K562 (cell line): ENCODE data around the gene ENDOU. TPM values are rescaled to one million over a fixed set of nuclear protein-coding genes. Genes with fewer than 3 reads are reported as not detected.

Source experiments
- ATAC-seq: fragments of 200-7000 bp; cut with Tn5 transposase; 3 replicates; pipeline ENCODE4 v1.9.1; 2020; ENCODE audit warnings: moderate library complexity
- BruUV-seq: library from RNA; stranded (reverse); fragments of 400-500 nt; replicated peaks from 2 replicates; lab custom pipeline; 2021; lab: Mats Ljungman, UMichigan
- CTCF ChIA-PET: fragments of 300-600 bp; formaldehyde crosslinking; extraction: SDS; loops from one replicate; lab custom pipeline; 2021; ENCODE audit warnings: low intra/inter-chr PET ratio; lab: Yijun Ruan, JAX
- POLR2A ChIA-PET: fragments of 300-600, 350-650 bp; sonication (Branson Sonifier 250); formaldehyde crosslinking; extraction: SDS; loops from one replicate; lab custom pipeline; 2021; ENCODE audit warnings: antibody characterized with exemption, inconsistent platforms; lab: Yijun Ruan, JAX
- DNase-seq, 4 experiments: peaks; one replicate each; pipeline versions ENCODE4 v3.0.0 to v3.0.0-alpha.2; 2011 to 2018; ENCODE audit warnings: low spot score in 3 of 4, mixed read lengths in 3 of 4; ENCODE audit errors: extremely low read depth in 1 of 4
- FAIRE-seq: peaks from 2 replicates; lab custom pipeline; 2011; peaks lifted over from hg19 to GRCh38; lab: Jason Lieb, UNC
- H2AFZ ChIP-seq: 2 replicates; pipeline ENCODE4 v1.6.0; 2011; ENCODE audit warnings: low read depth, low read length, control low read depth, inconsistent platforms
- H3K27ac ChIP-seq: fragments of 200-600 bp; 3 replicates; pipeline ENCODE4 v1.8.0; 2011; ENCODE audit warnings: low read depth, mild to moderate bottlenecking, control low read depth, inconsistent platforms, low read length, moderate library complexity, mixed read lengths; ENCODE audit errors: extremely low read depth
- H3K27me3 ChIP-seq, 2 experiments: fragments of 300-600 bp in 1 of 2; 2 replicates in 1 of 2; 3 replicates in 1 of 2; pipeline versions ENCODE4 v1.6.0 to v1.8.0; 2011; ENCODE audit warnings: inconsistent platforms in 2 of 2, low read length in 2 of 2, mild to moderate bottlenecking in 1 of 2, mixed read lengths in 1 of 2, moderate library complexity in 1 of 2; ENCODE audit not compliant: control insufficient read depth in 2 of 2, insufficient read depth in 2 of 2
- H3K36me3 ChIP-seq: fragments of 300-600 bp; 3 replicates; pipeline ENCODE4 v1.8.0; 2011; ENCODE audit warnings: mild to moderate bottlenecking, low read length, inconsistent platforms; ENCODE audit not compliant: control insufficient read depth, insufficient read depth
- H3K4me1 ChIP-seq, 2 experiments: fragments of 200-600 bp in 1 of 2; replicated peaks in 1 of 2; 2 replicates in 1 of 2; 3 replicates in 1 of 2; pipeline versions ENCODE4 v1.5.1 to v1.8.0; 2011; ENCODE audit warnings: inconsistent platforms in 2 of 2, low read length in 2 of 2, mild to moderate bottlenecking in 1 of 2, mixed read lengths in 1 of 2, moderate library complexity in 1 of 2; ENCODE audit not compliant: control insufficient read depth in 2 of 2, insufficient read depth in 2 of 2
- H3K4me2 ChIP-seq: 2 replicates; pipeline ENCODE4 v1.6.1; 2011; ENCODE audit warnings: low read length, control low read depth, inconsistent platforms, mixed read lengths; ENCODE audit not compliant: insufficient read depth
- H3K4me3 ChIP-seq: fragments of 200-600 bp; sonication (generic), shearing (Covaris generic); 2 replicates; pipeline ENCODE4 v1.5.1; 2016; ENCODE audit warnings: control low read depth, inconsistent platforms
- H3K79me2 ChIP-seq: fragments of 200-600 bp; 3 replicates; pipeline ENCODE4 v1.8.0; 2011; ENCODE audit warnings: low read length, inconsistent platforms; ENCODE audit not compliant: control insufficient read depth, insufficient read depth
- H3K9ac ChIP-seq, 2 experiments: 2 replicates each; pipeline versions ENCODE4 v1.6.0 to v1.6.1; 2011; ENCODE audit warnings: low read depth in 2 of 2, low read length in 2 of 2, control low read depth in 1 of 2, inconsistent platforms in 1 of 2, mild to moderate bottlenecking in 1 of 2, mixed read lengths in 1 of 2; ENCODE audit not compliant: insufficient read depth in 1 of 2
- H3K9me1 ChIP-seq: one replicate; pipeline ENCODE4 v1.6.0; 2011; ENCODE audit warnings: inconsistent platforms, mild to moderate bottlenecking, low read length, moderate library complexity; ENCODE audit not compliant: control insufficient read depth, insufficient read depth
- H3K9me3 ChIP-seq: replicated peaks from 2 replicates; pipeline ENCODE4 v1.5.1; 2011; ENCODE audit warnings: low read depth, low read length, inconsistent platforms; ENCODE audit not compliant: control insufficient read depth, insufficient read depth
- H4K20me1 ChIP-seq: replicated peaks from 2 replicates; pipeline ENCODE4 v1.6.1; 2011; ENCODE audit warnings: low read length, inconsistent platforms, mixed read lengths; ENCODE audit not compliant: control insufficient read depth, insufficient read depth
- CCNT2 ChIP-seq: IDR thresholded peaks from 2 replicates; pipeline ENCODE4 v1.6.1; 2011; ENCODE audit warnings: borderline replicate concordance, low read depth, mild to moderate bottlenecking, moderate library complexity, mixed read lengths, low read length; ENCODE audit not compliant: insufficient read length; ENCODE audit errors: extremely low read depth
- JUNB ChIP-seq: fragments of 450-650 bp; formaldehyde crosslinking; conservative IDR thresholded peaks from 2 replicates; pipeline ENCODE4 v1.4.0; 2020; ENCODE audit warnings: mild to moderate bottlenecking
- NBN ChIP-seq: fragments of 450-650 bp; IDR thresholded peaks from 2 replicates; pipeline ENCODE4 v1.6.1; 2016; ENCODE audit warnings: low read depth, mild to moderate bottlenecking
- ZNF583 ChIP-seq: fragments of 250-450 bp; sonication (Bioruptor Pico); IDR thresholded peaks from 2 replicates; pipeline ENCODE4 v1.4.0; 2020
- WGBS: fragments of 100-300 bp; shearing (Covaris generic); methylation state at CpG from one replicate; pipeline ENCODE4 v1.1.6; 2016; ENCODE audit warnings: low coverage, mixed read lengths; ENCODE audit not compliant: insufficient coverage; ENCODE audit errors: missing lambda C conversion rate; 5-methylcytosine and 5-hydroxymethylcytosine counted together
- in situ Hi-C: fragments of 300-500 bp; cut with MboI; formaldehyde crosslinking; loops from 4 replicates; pipeline ENCODE4 v1.15.0; 2018; ENCODE audit warnings: inconsistent platforms, mixed read lengths
- intact Hi-C: fragments of 100-400 bp; cut with micrococcal nuclease; formaldehyde crosslinking; loops from 2 replicates; pipeline ENCODE4 v1.14.2; 2022
- polyA plus RNA-seq, 8 experiments: library from polyadenylated mRNA; depleted of rRNA in 4 of 8; stranded (reverse) in 5 of 8; unstranded in 3 of 8; fragments of >200 nt; fragmentation: Nextera tagmentation in 2 of 8; fragmentation: Illumina TruSeq in 1 of 8; extraction: Ambion mirVana in 2 of 8; extraction: Trizol in 1 of 8; gene quantifications; 2 replicates each; pipeline versions ENCODE4 v1.2.1 to v1.2.3, GENCODE V29; 2011 to 2014; ENCODE audit warnings: inconsistent platforms in 1 of 8, missing spikeins in 1 of 8
- total RNA-seq, 7 experiments: library from RNA; depleted of rRNA in 6 of 7; stranded (reverse); fragments of >200 nt in 6 of 7; fragmentation: Illumina TruSeq in 2 of 7; extraction: Trizol in 2 of 7; gene quantifications; 2 replicates each; pipeline versions ENCODE4 v1.2.1 to v1.2.3, GENCODE V29; 2011 to 2021; ENCODE audit warnings: low replicate concordance in 1 of 7
- TF ChIP-seq, protein P1 (sequence below): sonication (generic); formaldehyde crosslinking; IDR thresholded peaks from 2 replicates; pipeline ENCODE4 v1.8.0; 2023; ENCODE audit warnings: mild to moderate bottlenecking, missing genetic modification reagents
- TF ChIP-seq, protein P2 (sequence below), 2 experiments: IDR thresholded peaks; 2 replicates each; pipeline ENCODE4 v1.6.1; 2011; ENCODE audit warnings: borderline replicate concordance in 1 of 2, control low read depth in 1 of 2, low read depth in 1 of 2, low read length in 1 of 2, mild to moderate bottlenecking in 1 of 2, mixed read lengths in 1 of 2, moderate library complexity in 1 of 2; ENCODE audit not compliant: insufficient read depth in 1 of 2, insufficient read length in 1 of 2, poor library complexity in 1 of 2, severe bottlenecking in 1 of 2; ENCODE audit errors: extremely low read depth in 1 of 2

The ENDOU gene
- total and polyA plus RNA-seq, 9 of the 15 experiments (the other 6 are each of a cell fraction or from before 2014, with no cell fraction given), result 0.03 TPM; not detected in 8

DNA sequence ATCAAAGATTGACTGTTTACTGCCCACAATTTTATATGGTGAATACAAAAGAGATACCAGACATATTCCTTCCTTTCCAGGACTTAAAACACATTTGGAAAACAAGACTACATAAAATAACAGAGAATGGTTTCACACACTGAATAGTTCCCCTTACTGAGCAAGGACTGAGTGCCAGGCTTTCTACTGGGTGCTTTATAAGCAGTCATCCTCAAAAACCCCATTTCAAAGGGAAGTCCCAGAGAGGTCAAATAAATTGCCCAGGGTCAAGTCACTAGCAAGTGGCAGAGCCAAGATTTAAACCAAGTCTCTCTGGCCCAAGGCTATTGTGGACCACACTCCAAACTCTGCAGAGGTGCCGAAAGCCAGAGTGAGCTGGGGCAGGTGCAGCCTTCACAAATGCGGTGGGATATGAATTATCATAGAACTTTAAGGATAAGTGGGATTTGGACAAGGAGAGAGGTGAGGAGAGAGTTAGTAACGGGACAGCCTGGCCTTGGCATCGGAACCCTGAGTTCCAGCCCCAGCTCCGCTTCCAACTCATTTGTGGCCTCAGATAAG lies 10.4 kb downstream of the ENDOU start:
- H3K9me1 ChIP-seq, result no peaks in the 10 kb centered on the region
- ChIA-PET POLR2A (interaction anchor here (0.9 kb wide), 2 partner anchors 8 to 68 kb away, joined by 3 read pairs; no protein-coding TSS in a partner anchor), CTCF (interaction anchor here (0.6 to 2.7 kb wide), 12 partner anchors 44 to 450 kb away, joined by 3 to 32 read pairs (median 4); partner anchors contain the start of genes RAPGEF3 and SLC48A1)
- H3K4me3 ChIP-seq, result no peak overlapping the region
- H4K20me1 ChIP-seq, result no peaks in the 10 kb centered on the region; the same call in 1 of the 2 replicates
- DNase-seq, result no peak
- TF ChIP-seq, protein P1, sequence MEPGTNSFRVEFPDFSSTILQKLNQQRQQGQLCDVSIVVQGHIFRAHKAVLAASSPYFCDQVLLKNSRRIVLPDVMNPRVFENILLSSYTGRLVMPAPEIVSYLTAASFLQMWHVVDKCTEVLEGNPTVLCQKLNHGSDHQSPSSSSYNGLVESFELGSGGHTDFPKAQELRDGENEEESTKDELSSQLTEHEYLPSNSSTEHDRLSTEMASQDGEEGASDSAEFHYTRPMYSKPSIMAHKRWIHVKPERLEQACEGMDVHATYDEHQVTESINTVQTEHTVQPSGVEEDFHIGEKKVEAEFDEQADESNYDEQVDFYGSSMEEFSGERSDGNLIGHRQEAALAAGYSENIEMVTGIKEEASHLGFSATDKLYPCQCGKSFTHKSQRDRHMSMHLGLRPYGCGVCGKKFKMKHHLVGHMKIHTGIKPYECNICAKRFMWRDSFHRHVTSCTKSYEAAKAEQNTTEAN (CRISPR knock-in tag), result no peak
- TF ChIP-seq, protein P2, sequence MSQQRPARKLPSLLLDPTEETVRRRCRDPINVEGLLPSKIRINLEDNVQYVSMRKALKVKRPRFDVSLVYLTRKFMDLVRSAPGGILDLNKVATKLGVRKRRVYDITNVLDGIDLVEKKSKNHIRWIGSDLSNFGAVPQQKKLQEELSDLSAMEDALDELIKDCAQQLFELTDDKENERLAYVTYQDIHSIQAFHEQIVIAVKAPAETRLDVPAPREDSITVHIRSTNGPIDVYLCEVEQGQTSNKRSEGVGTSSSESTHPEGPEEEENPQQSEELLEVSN (IDR thresholded peaks at IDR 0.05; ENCODE audit: borderline replicate concordance in 1 of 2, extremely low read depth in 1 of 2, insufficient read depth in 1 of 2, insufficient read length in 1 of 2, low read depth in 1 of 2, low read length in 1 of 2, poor library complexity in 1 of 2, severe bottlenecking in 1 of 2), result no peak
- TF ChIP-seq ZNF583 (CRISPR knock-in tag), result no peak
- TF ChIP-seq JUNB (CRISPR knock-in tag), result no peak
- TF ChIP-seq CCNT2, result no peak
- TF ChIP-seq NBN, result no peak
- H3K36me3 ChIP-seq, result no peaks in the 10 kb centered on the region
- intact Hi-C loops (loop anchor here (1.0 to 10.0 kb wide), 5 partner anchors 52 to 450 kb away; no protein-coding TSS in a partner anchor), in situ Hi-C loops (loop anchor here (5.0 to 10.0 kb wide), 4 partner anchors 60 to 462 kb away; partner anchors contain the start of gene SLC48A1)
- no peak for FAIRE-seq
- peaks cover 4% of the 10 kb centered on the region in 2 experiments for H3K4me1 ChIP-seq
- ATAC-seq, result no peak
- H3K4me2 ChIP-seq, result no peak overlapping the region
- no TSS peak for BruUV-seq
- 23% methylated on average over 5 of the region's 5 CpGs for WGBS
- no peak overlapping the region for H3K9ac ChIP-seq
- no peaks in the 10 kb centered on the region for H3K79me2 ChIP-seq
- H3K9me3 ChIP-seq, result no peaks in the 10 kb centered on the region
- H3K27ac ChIP-seq, result no peak overlapping the region
- no peak overlapping the region for H2AFZ ChIP-seq
- H3K27me3 ChIP-seq, result no peaks in the 10 kb centered on the region
